GM18873 (cell line): ENCODE results near the gene TMEM182.

Experiments
- ATAC-seq: cut with Tn5 transposase; IDR thresholded peaks from one replicate; pipeline ENCODE4 v1.9.1; 2021; ENCODE audit warnings: mild to moderate bottlenecking, moderate library complexity, moderate number of reproducible peaks; ENCODE audit not compliant: unreplicated experiment, low FRiP score

The TMEM182 gene

DNA sequence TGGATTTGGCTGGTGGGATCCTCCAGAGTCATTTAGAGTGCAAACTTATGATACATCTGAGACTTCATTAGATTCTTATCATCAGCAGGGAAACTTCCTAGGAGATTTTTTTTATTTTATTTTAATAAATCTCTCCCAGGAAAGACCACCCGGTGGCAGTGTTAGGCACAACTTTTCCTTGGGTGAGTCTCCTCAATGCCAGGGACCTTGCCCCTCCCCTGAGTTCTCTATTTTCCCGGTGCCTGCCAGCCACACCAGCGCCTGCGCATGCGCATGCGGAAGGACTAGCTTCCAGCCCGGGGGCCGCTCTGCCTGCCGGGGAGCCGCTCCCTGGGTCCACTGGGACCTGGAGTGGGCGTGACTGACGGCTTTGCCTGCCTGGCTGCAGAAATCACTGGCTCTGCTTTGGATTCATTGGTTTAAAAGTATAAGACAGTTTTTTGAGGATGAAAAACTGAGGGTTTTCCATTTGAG lies 86.6 kb downstream of the TMEM182 start:
- no peak for ATAC-seq

DNA sequence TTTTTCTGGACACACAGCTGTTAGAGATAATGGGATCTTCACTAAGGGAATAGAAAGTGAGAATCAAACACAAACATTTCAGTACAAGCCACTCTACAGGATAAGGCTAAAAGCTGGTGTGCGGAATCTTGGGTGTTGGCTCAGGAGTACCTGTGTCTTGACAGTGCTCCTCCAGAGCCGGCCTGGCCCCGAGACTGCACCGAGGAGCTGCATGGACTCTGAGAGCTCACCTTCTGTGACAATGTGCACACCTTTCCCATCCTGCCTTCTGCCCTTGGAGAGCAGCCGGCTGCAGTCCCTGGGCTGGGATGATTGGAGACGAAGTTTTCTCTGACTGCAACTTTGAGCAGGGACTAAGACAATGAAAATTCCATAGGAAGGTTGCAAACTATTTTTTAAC lies 89.1 kb downstream of the TMEM182 start:
- no peak for ATAC-seq

DNA sequence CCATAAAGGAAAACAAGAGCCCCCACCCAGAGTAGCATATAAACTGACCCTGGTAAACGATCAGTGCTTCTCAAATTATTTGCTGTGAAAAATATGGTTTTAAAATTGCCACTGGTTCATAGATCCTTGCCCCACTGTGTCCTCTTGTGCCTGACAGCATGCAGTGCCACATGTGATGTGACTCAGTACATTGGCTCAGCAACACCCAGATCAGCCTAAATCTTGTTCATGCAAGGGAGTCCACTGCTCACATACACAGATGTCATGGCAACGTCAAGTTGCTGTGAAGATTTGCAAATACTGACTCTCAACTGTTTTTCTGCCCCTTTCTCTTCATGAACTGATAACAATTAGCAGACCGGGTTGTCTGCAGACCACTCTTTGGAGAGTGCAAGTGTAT lies 91.0 kb downstream of the TMEM182 start:
- ATAC-seq: no peak
